Adrenal gland (tissue), 5 donors: ENCODE data around the gene MAPT.

Experiments
- CTCF ChIP-seq, 6 experiments: fragments of 450-650 bp in 4 of 6; fragments of 200-600 bp in 2 of 6; sonication (generic) in 1 of 6; IDR thresholded peaks; 1 replicate in 5 of 6; 2 replicates in 1 of 6; pipeline versions ENCODE4 v1.5.1 to v1.8.0; 2016 to 2021; ENCODE audit warnings: antibody characterized with exemption in 6 of 6, mild to moderate bottlenecking in 2 of 6, moderate library complexity in 1 of 6
- POLR2A ChIP-seq, 2 donors: fragments of 450-650 bp; IDR thresholded peaks; one replicate each; pipeline ENCODE4 v1.6.1; 2017; ENCODE audit warnings: antibody characterized with exemption in 2 of 2, mild to moderate bottlenecking in 2 of 2, moderate library complexity in 1 of 2
- donor health status: DM: no; HTN: no; CAD: no.

GRCh38 chr17:46053911-46054534, 159.7 kb downstream of the MAPT start:
- no peak for TF ChIP-seq CTCF (IDR thresholded peaks at IDR 0.05)
- TF ChIP-seq POLR2A (IDR thresholded peaks at IDR 0.05), result no peak
